Vagina (tissue), 2 donors: Measurements from ENCODE around the gene ID3.
A peak's percentile ranks its signal among the peaks of the same experiment; 100 is the strongest.

ENCODE experiments used
- CTCF ChIP-seq, 3 experiments: fragments of 450-650 bp in 2 of 3; fragments of 200-600 bp in 1 of 3; sonication (generic) in 1 of 3; IDR thresholded peaks; one replicate each; pipeline ENCODE4 v1.5.1; 2017 to 2019; ENCODE audit warnings: antibody characterized with exemption in 3 of 3, mild to moderate bottlenecking in 2 of 3, moderate library complexity in 2 of 3
- POLR2A ChIP-seq, 2 donors: fragments of 450-650 bp; IDR thresholded peaks; one replicate each; pipeline ENCODE4 v1.6.1; 2017; ENCODE audit warnings: antibody characterized with exemption in 2 of 2, mild to moderate bottlenecking in 2 of 2, moderate library complexity in 2 of 2
- POLR2AphosphoS5 ChIP-seq, 2 donors: sonication (generic); formaldehyde crosslinking; IDR thresholded peaks; one replicate each; pipeline ENCODE4 v1.9.0; 2017; ENCODE audit warnings: antibody characterized with exemption in 2 of 2, mild to moderate bottlenecking in 2 of 2, low read depth in 1 of 2; ENCODE audit not compliant: insufficient read depth in 1 of 2

GRCh38 chr1:23528250-23528978 lies 30.9 kb downstream of the ID3 start:
- no peak for TF ChIP-seq CTCF (IDR thresholded peaks at IDR 0.05)
- TF ChIP-seq POLR2AphosphoS5 (IDR thresholded peaks at IDR 0.05; ENCODE audit: insufficient read depth in 1 of 2, low read depth in 1 of 2) = peak; percentile 18 to 19
- no peak for TF ChIP-seq POLR2A (IDR thresholded peaks at IDR 0.05)
